Breast epithelium (tissue), 4 donors: ENCODE measurements around the gene HOXC11. TPM values are rescaled to one million over a fixed set of nuclear protein-coding genes. Genes with fewer than 3 reads are reported as not detected.

Experiments used
- DNase-seq, 2 donors: peaks; one replicate each; pipeline ENCODE4 v3.0.0-alpha.2; 2019; ENCODE audit warnings: low spot score in 2 of 2
- H3K27ac ChIP-seq, 2 donors: fragments of 200-600 bp; sonication (generic) in 1 of 2; one replicate each; pipeline ENCODE4 v1.5.1; 2016 to 2019; ENCODE audit warnings: mild to moderate bottlenecking in 1 of 2
- H3K27me3 ChIP-seq, 2 donors: fragments of 200-600 bp; sonication (generic) in 1 of 2; one replicate each; pipeline versions ENCODE4 v1.5.1 to v1.6.0; 2017 to 2019; ENCODE audit warnings: control low read depth in 1 of 2, mild to moderate bottlenecking in 1 of 2
- H3K36me3 ChIP-seq: fragments of 200-600 bp; one replicate; pipeline ENCODE4 v1.5.1; 2019
- H3K4me1 ChIP-seq, 2 donors: fragments of 200-600 bp; sonication (generic); one replicate each; pipeline ENCODE4 v1.5.1; 2016 to 2019; ENCODE audit warnings: control low read depth in 1 of 2
- H3K4me3 ChIP-seq, 3 donors: fragments of 200-600 bp; sonication (generic); 1 replicate in 2 of 3; 2 replicates in 1 of 3; pipeline ENCODE4 v1.5.1; 2016 to 2019; ENCODE audit warnings: mild to moderate bottlenecking in 3 of 3, moderate library complexity in 2 of 3
- H3K9me3 ChIP-seq, 2 donors: fragments of 200-600 bp; sonication (generic) in 1 of 2; one replicate each; pipeline ENCODE4 v1.5.1; 2016 to 2019; ENCODE audit warnings: control low read depth in 1 of 2
- CTCF ChIP-seq, 3 donors: fragments of 450-650 bp; IDR thresholded peaks; one replicate each; pipeline ENCODE4 v1.5.1; 2016 to 2017; ENCODE audit warnings: antibody characterized with exemption in 3 of 3, mild to moderate bottlenecking in 3 of 3, moderate library complexity in 3 of 3
- POLR2A ChIP-seq: fragments of 450-650 bp; IDR thresholded peaks from one replicate; pipeline ENCODE4 v1.6.1; 2016; ENCODE audit warnings: antibody characterized with exemption, mild to moderate bottlenecking, moderate library complexity
- POLR2AphosphoS5 ChIP-seq, 3 donors: sonication (generic); formaldehyde crosslinking; IDR thresholded peaks; one replicate each; pipeline ENCODE4 v1.6.1; 2017; ENCODE audit warnings: antibody characterized with exemption in 3 of 3
- intact Hi-C: fragments of 100-400 bp; cut with DNase I; formaldehyde crosslinking; loops from one replicate; pipeline ENCODE4 v1.15.1; 2023; ENCODE audit warnings: low total_unique reads
- total RNA-seq, 3 donors: library from RNA; depleted of rRNA; stranded (reverse); fragments of >200 nt; gene quantifications; one replicate each; pipeline ENCODE4 v1.1.0, GENCODE V29; 2016

The HOXC11 gene
- total RNA-seq, 3 donors from 2014 or later: 0.29 TPM; not detected in 2

GRCh38 chr12:53994009-53994263 is 21.0 kb downstream of the HOXC11 start:
- H3K4me1 ChIP-seq: peaks cover 4 to 9% of the 10 kb centered on the region in 2 donors
- intact Hi-C loops: no loop called here
- H3K4me3 ChIP-seq: peak overlapping the region; percentile 47 to 71 (median 71)
- peak overlapping the region in 1 of 2 donors; percentile 91 for H3K27ac ChIP-seq
- no peak for TF ChIP-seq CTCF (IDR thresholded peaks at IDR 0.05)
- no peak for TF ChIP-seq POLR2A
- TF ChIP-seq POLR2AphosphoS5 (IDR thresholded peaks at IDR 0.05): no peak
- no peaks in the 10 kb centered on the region for H3K9me3 ChIP-seq
- H3K27me3 ChIP-seq: peaks cover 3 to 77% of the 10 kb centered on the region in 2 donors
- no peak for DNase-seq
- H3K36me3 ChIP-seq: no peaks in the 10 kb centered on the region

- H3K4me1 ChIP-seq: peaks cover 4 to 9% of the 10 kb centered on the region in 2 donors
- intact Hi-C loops: no loop called here
- DNase-seq: no peak
- H3K27ac ChIP-seq: peak overlapping the region; percentile 82 to 91
- H3K36me3 ChIP-seq: no peaks in the 10 kb centered on the region
- H3K4me3 ChIP-seq: peak overlapping the region; percentile 47 to 71 (median 71)
- H3K9me3 ChIP-seq: no peaks in the 10 kb centered on the region
- TF ChIP-seq CTCF (IDR thresholded peaks at IDR 0.05): no peak
- TF ChIP-seq POLR2AphosphoS5 (IDR thresholded peaks at IDR 0.05): no peak
- no peak for TF ChIP-seq POLR2A
- peaks cover 3 to 72% of the 10 kb centered on the region in 2 donors for H3K27me3 ChIP-seq
These were observed 21.5 kb downstream of the HOXC11 start for GRCh38 chr12:53994264-53995001.

- Histone ChIP-seq H3K9me3 (no peaks in the 10 kb centered on the region), H3K36me3 (no peaks in the 10 kb centered on the region), H3K4me1 (peaks cover 4 to 9% of the 10 kb centered on the region in 2 donors), H3K4me3 (peak overlapping the region; percentile 47 to 71 (median 71)), H3K27me3 (peaks cover 3 to 66% of the 10 kb centered on the region in 2 donors), H3K27ac (peak overlapping the region; percentile 82 to 91)
- no peak for DNase-seq
- TF ChIP-seq CTCF (IDR thresholded peaks at IDR 0.05) (no peak), POLR2A (no peak), POLR2AphosphoS5 (IDR thresholded peaks at IDR 0.05) (no peak)
- intact Hi-C loops: no loop called here
These were observed 22.1 kb downstream of the HOXC11 start for GRCh38 chr12:53995002-53995377.

GRCh38 chr12:53995378-53996239 is 22.7 kb downstream of the HOXC11 start:
- Histone ChIP-seq H3K4me3 (peak overlapping the region; percentile 47 to 71 (median 71)), H3K27me3 (peaks cover 1 to 60% of the 10 kb centered on the region in 2 donors), H3K4me1 (peaks cover 4 to 9% of the 10 kb centered on the region in 2 donors), H3K36me3 (no peaks in the 10 kb centered on the region), H3K27ac (peak overlapping the region; percentile 82 to 91), H3K9me3 (no peaks in the 10 kb centered on the region)
- no peak for DNase-seq
- TF ChIP-seq POLR2AphosphoS5 (IDR thresholded peaks at IDR 0.05) (peak in 2 of 3 donors; percentile 78 to 83), CTCF (IDR thresholded peaks at IDR 0.05) (no peak), POLR2A (peak; percentile 34)
- intact Hi-C loops: no loop called here
